Trophoblast cell (in vitro differentiated cells and primary cell): Measurements from ENCODE around the gene OCSTAMP.

ENCODE experiments used
- DNase-seq, 2 donors: peaks; one replicate each; pipeline ENCODE4 v3.0.0-alpha.2; 2016
- H2AFZ ChIP-seq: 2 replicates; pipeline ENCODE4 v1.6.1; 2013; ENCODE audit warnings: low read length, moderate library complexity, mild to moderate bottlenecking; ENCODE audit not compliant: insufficient read depth, poor library complexity
- H2AK5ac ChIP-seq: 2 replicates; pipeline ENCODE4 v1.6.1; 2013; ENCODE audit warnings: mild to moderate bottlenecking, low read length
- H2BK120ac ChIP-seq: 2 replicates; pipeline ENCODE4 v1.6.1; 2013; ENCODE audit warnings: low read length, mild to moderate bottlenecking, moderate library complexity; ENCODE audit not compliant: insufficient read depth, poor library complexity
- H2BK12ac ChIP-seq: 2 replicates; pipeline ENCODE4 v1.6.1; 2013; ENCODE audit warnings: mild to moderate bottlenecking, low read length, moderate library complexity
- H2BK5ac ChIP-seq: 2 replicates; pipeline ENCODE4 v1.6.1; 2013; ENCODE audit warnings: low read length, low read depth, moderate library complexity, mild to moderate bottlenecking; ENCODE audit not compliant: poor library complexity
- H3K14ac ChIP-seq: 2 replicates; pipeline ENCODE4 v1.6.1; 2013; ENCODE audit warnings: mild to moderate bottlenecking, low read length
- H3K18ac ChIP-seq: 2 replicates; pipeline ENCODE4 v1.6.1; 2013; ENCODE audit warnings: mild to moderate bottlenecking, low read length
- H3K23ac ChIP-seq: 2 replicates; pipeline ENCODE4 v1.6.1; 2013; ENCODE audit warnings: low read length
- H3K27ac ChIP-seq: 2 replicates; pipeline ENCODE4 v1.5.1; 2013; ENCODE audit warnings: low read depth, mild to moderate bottlenecking, inconsistent platforms, low read length, moderate library complexity
- H3K27me3 ChIP-seq: 2 replicates; pipeline ENCODE4 v1.6.1; 2013; ENCODE audit warnings: inconsistent platforms, mild to moderate bottlenecking, low read length, moderate library complexity; ENCODE audit not compliant: insufficient read depth
- H3K36me3 ChIP-seq, 2 experiments: 1 replicate in 1 of 2; 2 replicates in 1 of 2; pipeline ENCODE4 v1.6.1; 2013; ENCODE audit warnings: low read length in 2 of 2, mild to moderate bottlenecking in 2 of 2, moderate library complexity in 1 of 2; ENCODE audit not compliant: insufficient read depth in 2 of 2, control insufficient read depth in 1 of 2
- H3K4ac ChIP-seq: 2 replicates; pipeline ENCODE4 v1.6.1; 2013; ENCODE audit warnings: low read depth, mild to moderate bottlenecking, low read length, moderate library complexity
- H3K4me1 ChIP-seq, 2 experiments: 1 replicate in 1 of 2; 2 replicates in 1 of 2; pipeline ENCODE4 v1.6.1; 2013; ENCODE audit warnings: low read length in 2 of 2, mild to moderate bottlenecking in 2 of 2, moderate library complexity in 1 of 2; ENCODE audit not compliant: insufficient read depth in 2 of 2, control insufficient read depth in 1 of 2
- H3K4me2 ChIP-seq: 2 replicates; pipeline ENCODE4 v1.6.1; 2013; ENCODE audit warnings: inconsistent platforms, mild to moderate bottlenecking, low read length, moderate library complexity
- H3K4me3 ChIP-seq: 2 replicates; pipeline ENCODE4 v1.5.1; 2013; ENCODE audit warnings: mild to moderate bottlenecking, low read depth, low read length, inconsistent platforms
- H3K79me1 ChIP-seq: one replicate; pipeline ENCODE4 v1.6.1; 2013; ENCODE audit warnings: low read length
- H3K79me2 ChIP-seq: 2 replicates; pipeline ENCODE4 v1.6.1; 2013; ENCODE audit warnings: low read length, mild to moderate bottlenecking; ENCODE audit not compliant: control insufficient read depth, insufficient read depth, poor library complexity
- H3K9ac ChIP-seq: 2 replicates; pipeline ENCODE4 v1.6.1; 2013; ENCODE audit warnings: mild to moderate bottlenecking, low read length
- H3K9me3 ChIP-seq: 2 replicates; pipeline ENCODE4 v1.6.1; 2013; ENCODE audit warnings: low read depth, mild to moderate bottlenecking, control low read depth, inconsistent platforms, low read length; ENCODE audit not compliant: insufficient read depth
- H4K12ac ChIP-seq: 2 replicates; pipeline ENCODE4 v1.6.1; 2013; ENCODE audit warnings: low read depth, mild to moderate bottlenecking, low read length, moderate library complexity
- H4K8ac ChIP-seq: 2 replicates; pipeline ENCODE4 v1.6.1; 2013; ENCODE audit warnings: low read depth, mild to moderate bottlenecking, low read length, moderate library complexity
- H4K91ac ChIP-seq: one replicate; pipeline ENCODE4 v1.6.1; 2013; ENCODE audit warnings: low read depth, mild to moderate bottlenecking, low read length, moderate library complexity
- WGBS: extraction: QIAGEN DNeasy Blood & Tissue Kit; methylation state at CpG from one replicate; pipeline ENCODE4 v1.1.7; 2013; ENCODE audit warnings: missing lambda C conversion rate; ENCODE audit not compliant: insufficient read length, insufficient coverage; ENCODE audit errors: extremely low coverage; 5-methylcytosine and 5-hydroxymethylcytosine counted together

The OCSTAMP gene

GRCh38 chr20:46575937-46576461, 25.5 kb upstream of the OCSTAMP start:
- Histone ChIP-seq H3K9me3 (peaks cover 2% of the 10 kb centered on the region), H3K79me1 (no peaks in the 10 kb centered on the region), H3K9ac (no peak overlapping the region), H2AK5ac (no peak overlapping the region), H3K18ac (no peak overlapping the region), H3K14ac (no peak overlapping the region), H2BK12ac (no peak overlapping the region), H3K4me1 (no peaks in the 10 kb centered on the region), H2AFZ (no peak overlapping the region), H4K91ac (no peak overlapping the region), H3K27ac (no peak overlapping the region), H3K4me3 (no peak overlapping the region), H2BK120ac (no peak overlapping the region), H2BK5ac (no peak overlapping the region), H4K8ac (no peak overlapping the region), H3K79me2 (no peaks in the 10 kb centered on the region), H3K36me3 (no peaks in the 10 kb centered on the region), H3K23ac (no peak overlapping the region), H4K12ac (no peak overlapping the region), H3K4ac (no peak overlapping the region), H3K27me3 (no peaks in the 10 kb centered on the region), H3K4me2 (no peak overlapping the region)
- DNase-seq = no peak
- WGBS = no CpG with 5 or more reads among the region's 9 CpGs

GRCh38 chr20:46575394-46575793, 24.9 kb upstream of the OCSTAMP start:
- no peak overlapping the region for H3K27ac ChIP-seq
- H2BK120ac ChIP-seq = no peak overlapping the region
- no peak overlapping the region for H3K4me2 ChIP-seq
- H3K79me1 ChIP-seq = no peaks in the 10 kb centered on the region
- no peak overlapping the region for H3K4ac ChIP-seq
- H3K18ac ChIP-seq = no peak overlapping the region
- H3K23ac ChIP-seq = no peak overlapping the region
- H3K27me3 ChIP-seq = no peaks in the 10 kb centered on the region
- no peak overlapping the region for H2BK12ac ChIP-seq
- H2AFZ ChIP-seq = no peak overlapping the region
- no peak overlapping the region for H4K8ac ChIP-seq
- H4K12ac ChIP-seq = no peak overlapping the region
- no peak overlapping the region for H2BK5ac ChIP-seq
- peak in 1 of 2 donors; percentile 40 for DNase-seq
- no peak overlapping the region for H3K4me3 ChIP-seq
- no peak overlapping the region for H2AK5ac ChIP-seq
- no peaks in the 10 kb centered on the region for H3K9me3 ChIP-seq
- no CpG with 5 or more reads among the region's 5 CpGs for WGBS
- no peak overlapping the region for H3K14ac ChIP-seq
- no peak overlapping the region for H3K9ac ChIP-seq
- no peaks in the 10 kb centered on the region for H3K36me3 ChIP-seq
- H3K79me2 ChIP-seq = no peaks in the 10 kb centered on the region
- H3K4me1 ChIP-seq = no peaks in the 10 kb centered on the region
- no peak overlapping the region for H4K91ac ChIP-seq

- Histone ChIP-seq H2AFZ (no peak overlapping the region), H4K12ac (no peak overlapping the region), H3K23ac (no peak overlapping the region), H2BK12ac (no peak overlapping the region), H3K79me1 (no peaks in the 10 kb centered on the region), H2BK120ac (no peak overlapping the region), H3K4me2 (no peak overlapping the region), H4K91ac (no peak overlapping the region), H4K8ac (no peak overlapping the region), H3K9ac (no peak overlapping the region), H3K14ac (no peak overlapping the region), H3K79me2 (no peaks in the 10 kb centered on the region), H3K18ac (no peak overlapping the region), H2BK5ac (no peak overlapping the region), H3K27me3 (no peaks in the 10 kb centered on the region), H3K27ac (no peak overlapping the region), H3K4me1 (no peaks in the 10 kb centered on the region), H3K9me3 (no peaks in the 10 kb centered on the region), H2AK5ac (no peak overlapping the region), H3K4me3 (no peak overlapping the region), H3K36me3 (no peaks in the 10 kb centered on the region), H3K4ac (no peak overlapping the region)
- WGBS = no CpG with 5 or more reads among the region's 19 CpGs
- peak; percentile 47 to 79 for DNase-seq
Measured at GRCh38 chr20:46573788-46574584, 23.5 kb upstream of the OCSTAMP start.

- no peak overlapping the region for H2AFZ ChIP-seq
- H3K27ac ChIP-seq = no peak overlapping the region
- H3K4me1 ChIP-seq = no peaks in the 10 kb centered on the region
- no peak overlapping the region for H3K4me3 ChIP-seq
- H2BK5ac ChIP-seq = no peak overlapping the region
- H3K79me2 ChIP-seq = no peaks in the 10 kb centered on the region
- no peaks in the 10 kb centered on the region for H3K79me1 ChIP-seq
- no peak overlapping the region for H3K23ac ChIP-seq
- no peaks in the 10 kb centered on the region for H3K27me3 ChIP-seq
- no peak overlapping the region for H2AK5ac ChIP-seq
- H4K8ac ChIP-seq = no peak overlapping the region
- no peak overlapping the region for H2BK120ac ChIP-seq
- no peak overlapping the region for H3K14ac ChIP-seq
- H4K12ac ChIP-seq = no peak overlapping the region
- H3K18ac ChIP-seq = no peak overlapping the region
- no peak overlapping the region for H3K4me2 ChIP-seq
- no peak overlapping the region for H3K9ac ChIP-seq
- DNase-seq = no peak
- H3K4ac ChIP-seq = no peak overlapping the region
- no peak overlapping the region for H4K91ac ChIP-seq
- H3K36me3 ChIP-seq = no peaks in the 10 kb centered on the region
- H3K9me3 ChIP-seq = no peaks in the 10 kb centered on the region
- no peak overlapping the region for H2BK12ac ChIP-seq
- WGBS = no CpG with 5 or more reads among the region's 6 CpGs
Measured at GRCh38 chr20:46573234-46573633, 22.8 kb upstream of the OCSTAMP start.
